ENCODE data around the gene SCN8A.

SCN8A gene

GRCh38 chr12:51676875-51677274 is 85.8 kb downstream of the SCN8A start:
- no peaks in the 10 kb centered on the region for H3K36me3 ChIP-seq (replicated peaks; ENCODE audit: insufficient read depth, low read length)
- H3K4me1 ChIP-seq (ENCODE audit: low read length): peaks cover 22% of the 10 kb centered on the region
- H2AFZ ChIP-seq (ENCODE audit: low read length): no peak overlapping the region
- no peak overlapping the region for H3K9ac ChIP-seq (ENCODE audit: low read length)
- H3K79me2 ChIP-seq (ENCODE audit: low read length): no peaks in the 10 kb centered on the region
- H3K9me2 ChIP-seq (replicated peaks; ENCODE audit: insufficient read depth, low read length): no peaks in the 10 kb centered on the region
- H3K4me2 ChIP-seq (ENCODE audit: low read depth, low read length): no peak overlapping the region
- no peaks in the 10 kb centered on the region for H3K9me3 ChIP-seq (replicated peaks; ENCODE audit: insufficient read depth, low read length)
- no peak overlapping the region for H3K4me3 ChIP-seq (ENCODE audit: low read length)
- H3K27ac ChIP-seq (ENCODE audit: low read length): no peak overlapping the region
- no peaks in the 10 kb centered on the region for H3K27me3 ChIP-seq (replicated peaks; ENCODE audit: insufficient read depth, low read length)
- no peaks in the 10 kb centered on the region for H4K20me1 ChIP-seq (ENCODE audit: insufficient read depth, low read length)
- TF ChIP-seq EZH2 (optimal IDR thresholded peaks at IDR 0.05; ENCODE audit: low read depth, low read length) (no peak), EZH2phosphoT487 (IDR thresholded peaks at IDR 0.05; ENCODE audit: low read length) (no peak), CTCF (IDR thresholded peaks at IDR 0.05; ENCODE audit: low read length) (no peak)
- DNase-seq: no peak
- H3F3A ChIP-seq (ENCODE audit: insufficient read depth, low read length): peaks cover 4% of the 10 kb centered on the region; the same call in 1 of the 2 replicates

GRCh38 chr12:51677284-51677968 is 86.4 kb downstream of the SCN8A start:
- H3K27ac ChIP-seq (ENCODE audit: low read length): no peak overlapping the region
- H3K79me2 ChIP-seq (ENCODE audit: low read length): no peaks in the 10 kb centered on the region
- peaks cover 4% of the 10 kb centered on the region; the same call in 1 of the 2 replicates for H3F3A ChIP-seq (ENCODE audit: insufficient read depth, low read length)
- no peaks in the 10 kb centered on the region for H3K9me2 ChIP-seq (replicated peaks; ENCODE audit: insufficient read depth, low read length)
- no peak overlapping the region for H3K9ac ChIP-seq (ENCODE audit: low read length)
- H3K4me2 ChIP-seq (ENCODE audit: low read depth, low read length): no peak overlapping the region
- DNase-seq: no peak
- H3K27me3 ChIP-seq (replicated peaks; ENCODE audit: insufficient read depth, low read length): no peaks in the 10 kb centered on the region
- H3K4me3 ChIP-seq (ENCODE audit: low read length): no peak overlapping the region
- no peak overlapping the region for H2AFZ ChIP-seq (ENCODE audit: low read length)
- no peaks in the 10 kb centered on the region for H4K20me1 ChIP-seq (ENCODE audit: insufficient read depth, low read length)
- H3K9me3 ChIP-seq (replicated peaks; ENCODE audit: insufficient read depth, low read length): no peaks in the 10 kb centered on the region
- TF ChIP-seq EZH2 (optimal IDR thresholded peaks at IDR 0.05; ENCODE audit: low read depth, low read length) (no peak), EZH2phosphoT487 (IDR thresholded peaks at IDR 0.05; ENCODE audit: low read length) (no peak), CTCF (IDR thresholded peaks at IDR 0.05; ENCODE audit: low read length) (no peak)
- peaks cover 22% of the 10 kb centered on the region for H3K4me1 ChIP-seq (ENCODE audit: low read length)
- no peaks in the 10 kb centered on the region for H3K36me3 ChIP-seq (replicated peaks; ENCODE audit: insufficient read depth, low read length)

GRCh38 chr12:51678086-51678724 is 87.2 kb downstream of the SCN8A start:
- TF ChIP-seq EZH2 (optimal IDR thresholded peaks at IDR 0.05; ENCODE audit: low read depth, low read length) (no peak), CTCF (IDR thresholded peaks at IDR 0.05; ENCODE audit: low read length) (peak; percentile 75)
- peaks cover 22% of the 10 kb centered on the region for H3K4me1 ChIP-seq (ENCODE audit: low read length)
- H2AFZ ChIP-seq (ENCODE audit: low read length): no peak overlapping the region
- no peaks in the 10 kb centered on the region for H3K9me2 ChIP-seq (replicated peaks; ENCODE audit: insufficient read depth, low read length)
- H3K27ac ChIP-seq (ENCODE audit: low read length): no peak overlapping the region
- H3F3A ChIP-seq (ENCODE audit: insufficient read depth, low read length): peaks cover 4% of the 10 kb centered on the region; the same call in 1 of the 2 replicates
- DNase-seq: peak; percentile 44
- H3K4me3 ChIP-seq (ENCODE audit: low read length): no peak overlapping the region
- H3K9me3 ChIP-seq (replicated peaks; ENCODE audit: insufficient read depth, low read length): no peaks in the 10 kb centered on the region
- H4K20me1 ChIP-seq (ENCODE audit: insufficient read depth, low read length): no peaks in the 10 kb centered on the region
- no peaks in the 10 kb centered on the region for H3K36me3 ChIP-seq (replicated peaks; ENCODE audit: insufficient read depth, low read length)
- no peaks in the 10 kb centered on the region for H3K27me3 ChIP-seq (replicated peaks; ENCODE audit: insufficient read depth, low read length)
- H3K79me2 ChIP-seq (ENCODE audit: low read length): no peaks in the 10 kb centered on the region
- no peak overlapping the region for H3K4me2 ChIP-seq (ENCODE audit: low read depth, low read length)
- no peak overlapping the region for H3K9ac ChIP-seq (ENCODE audit: low read length)

Measured in MM.1S (cell line).